HG03469 (cell line): ENCODE measurements around the gene ST6GALNAC5.
"Not testable (repeated sequence)": the region's sequence is repeated elsewhere in the genome, so short reads cannot be mapped to it uniquely, and the experiment has no call there.

Experiments
- ATAC-seq: cut with Tn5 transposase; IDR thresholded peaks from one replicate; pipeline ENCODE4 v1.9.1; 2021; ENCODE audit warnings: mild to moderate bottlenecking, moderate library complexity, moderate number of reproducible peaks; ENCODE audit not compliant: unreplicated experiment

ST6GALNAC5 gene

DNA sequence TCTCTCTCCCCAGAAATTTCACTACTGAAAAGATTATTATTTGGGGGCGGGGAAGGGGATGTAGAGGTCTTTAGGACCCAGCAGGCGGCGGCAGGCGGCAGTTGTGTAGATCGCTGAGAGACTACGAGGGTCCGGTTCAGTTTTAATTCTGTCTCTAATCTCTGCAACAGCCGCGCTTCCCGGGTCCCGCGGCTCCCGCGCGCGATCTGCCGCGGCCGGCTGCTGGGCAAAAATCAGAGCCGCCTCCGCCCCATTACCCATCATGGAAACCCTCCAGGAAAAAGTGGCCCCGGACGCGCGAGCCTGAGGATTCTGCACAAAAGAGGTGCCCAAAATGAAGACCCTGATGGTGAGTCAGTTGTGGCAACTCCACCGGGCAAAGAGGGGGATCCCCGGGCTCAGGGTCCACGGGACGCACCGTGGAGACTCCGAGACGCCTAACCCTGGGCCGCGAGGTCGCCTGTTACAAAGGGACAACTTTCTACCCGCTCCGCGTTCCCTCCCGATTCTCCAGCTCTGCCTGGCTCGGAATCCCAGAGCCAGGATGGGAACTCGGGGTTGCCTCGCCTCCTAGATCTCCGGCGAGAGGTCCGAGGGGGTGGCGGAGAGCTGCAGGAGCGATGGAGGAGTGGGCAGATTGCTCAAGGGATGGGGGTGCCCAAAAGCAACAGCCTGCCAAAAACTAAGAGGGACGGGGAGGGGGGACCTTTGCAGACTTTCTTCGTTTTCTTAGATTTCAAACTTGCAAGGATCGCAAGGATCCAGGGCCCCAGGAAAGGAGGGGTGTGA is at the start of gene ST6GALNAC5:
Gene ST6GALNAC5, plus strand, starts transcription at position 139 of the 789 bp plus-strand sequence.
- no peak for ATAC-seq

DNA sequence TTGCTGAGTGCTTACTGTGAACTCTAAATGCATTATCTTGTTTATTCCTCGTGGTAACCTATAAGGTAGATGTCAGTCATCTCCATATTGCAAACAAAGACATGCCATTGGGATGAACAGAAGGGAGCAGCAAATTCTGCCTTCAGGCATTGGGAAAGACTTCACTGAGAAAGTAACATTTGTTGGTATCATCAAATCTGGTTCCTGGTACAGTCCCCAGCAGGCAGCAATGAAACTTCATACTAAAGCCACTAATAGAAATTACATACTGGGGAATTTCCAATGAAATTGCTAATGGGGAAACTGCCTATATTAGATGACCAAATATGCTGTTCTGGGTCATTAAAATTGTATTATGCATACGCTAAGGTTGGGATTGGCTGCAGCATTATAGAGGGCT is 47.3 kb upstream of the ST6GALNAC5 start:
- ATAC-seq, result no peak

DNA sequence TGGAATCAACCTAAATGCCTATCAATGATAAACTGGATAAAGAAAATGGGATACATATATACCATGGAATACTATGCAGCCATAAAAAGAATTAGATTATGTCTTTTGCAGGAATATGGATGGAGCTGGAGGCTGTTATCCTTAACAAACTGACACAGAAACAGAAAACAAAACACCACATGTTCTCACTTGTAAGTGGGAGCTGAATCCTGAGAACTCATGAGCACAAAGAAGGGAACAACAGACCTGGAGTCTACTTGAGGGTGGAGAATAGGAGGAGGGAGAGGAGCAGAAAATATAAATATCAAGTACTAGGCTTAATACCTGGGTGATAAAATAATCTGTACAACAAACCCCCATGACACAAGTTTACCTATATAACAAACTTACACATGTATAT is 44.3 kb upstream of the ST6GALNAC5 start:
- ATAC-seq, result not testable (repeated sequence)

DNA sequence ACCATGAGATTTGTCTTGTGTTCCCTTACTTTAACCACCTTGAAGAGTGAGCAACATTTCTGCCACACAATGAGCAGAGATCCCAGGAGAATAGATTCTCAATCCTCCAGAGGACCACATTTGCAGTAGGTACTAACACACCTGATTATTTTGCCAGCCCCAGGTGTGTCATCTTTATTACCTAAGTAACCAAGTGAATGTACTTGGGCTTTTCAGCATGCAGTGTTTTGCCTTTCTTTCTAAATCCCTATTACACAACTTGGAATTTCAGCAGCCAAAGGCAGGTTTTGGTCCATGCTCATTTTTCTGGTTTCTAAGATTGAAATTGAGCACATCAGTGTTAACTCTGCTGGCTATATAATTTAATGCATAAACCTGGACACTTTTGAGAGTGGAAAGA is 43.2 kb upstream of the ST6GALNAC5 start:
- no peak for ATAC-seq

DNA sequence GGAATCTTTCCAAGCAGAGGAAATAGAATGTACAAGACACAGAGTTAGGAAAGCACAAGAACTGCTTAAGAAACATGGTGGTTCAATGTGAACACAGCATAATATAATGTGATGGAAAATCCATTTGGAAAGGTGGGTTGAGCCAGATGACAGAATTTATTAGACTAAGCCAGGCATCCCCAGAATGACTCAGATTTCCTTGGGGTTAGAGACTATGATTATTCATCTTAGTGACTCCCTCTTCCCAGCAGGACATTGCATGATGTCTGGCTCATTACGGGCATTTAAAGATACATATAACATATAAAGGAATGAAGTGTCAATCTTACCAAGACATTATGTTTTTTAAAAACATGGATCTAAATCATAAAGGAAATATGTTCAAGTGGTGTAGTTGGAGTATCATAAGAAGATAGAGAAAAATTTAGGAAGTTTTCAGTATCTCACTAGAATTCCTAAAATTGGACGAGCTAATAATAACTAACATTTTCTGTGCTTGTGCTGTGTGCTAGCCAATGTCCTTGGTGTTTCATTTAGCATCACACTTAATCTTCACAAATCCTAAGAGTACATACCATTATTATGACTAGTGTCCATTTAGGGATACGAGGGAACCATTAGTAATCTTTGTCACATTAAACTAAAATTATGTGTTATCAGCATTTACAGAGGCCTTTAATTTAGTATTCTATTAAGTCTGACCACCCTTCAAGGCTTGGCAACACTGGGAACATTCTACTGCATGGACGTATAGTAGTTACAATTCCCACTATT is 41.0 kb upstream of the ST6GALNAC5 start:
- no peak for ATAC-seq

DNA sequence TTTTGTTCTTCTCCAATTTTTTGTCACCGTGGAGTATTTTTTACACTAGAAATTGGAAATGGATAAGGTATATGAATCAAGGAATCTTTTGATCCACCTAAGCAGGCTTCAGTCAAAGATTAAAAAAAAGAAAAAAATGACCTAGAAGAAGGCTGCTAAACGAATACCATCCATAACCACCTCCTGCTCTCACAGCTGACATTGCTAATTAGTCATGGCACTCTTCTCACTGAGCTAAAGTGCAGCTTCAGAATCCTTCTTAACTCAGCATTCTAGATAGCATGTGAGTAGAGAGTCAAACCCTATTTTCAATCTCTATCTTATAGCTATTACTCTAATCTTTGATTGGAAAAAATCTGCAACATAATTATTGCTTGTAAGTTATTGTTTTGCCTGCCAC is 40.2 kb upstream of the ST6GALNAC5 start:
- ATAC-seq, result no peak

DNA sequence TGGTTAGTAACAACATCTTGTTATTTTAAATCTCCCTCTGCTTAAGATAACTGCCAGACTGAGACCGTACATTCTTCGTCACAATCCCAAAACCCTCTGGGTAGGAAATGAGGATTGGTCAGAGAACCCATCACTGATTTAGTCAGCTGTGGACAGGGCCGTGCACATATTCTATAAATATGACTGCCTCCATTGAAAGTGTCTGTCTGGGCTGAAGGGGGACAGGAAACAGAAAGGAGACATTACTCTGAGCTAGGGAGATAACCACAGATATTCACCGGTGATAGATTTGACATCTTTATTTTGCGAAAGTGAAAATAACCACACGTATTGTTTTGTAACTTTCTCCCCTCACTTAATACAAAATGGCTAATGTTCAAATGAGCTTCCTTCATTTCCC is 36.9 kb upstream of the ST6GALNAC5 start:
- ATAC-seq, result peak; percentile 79

DNA sequence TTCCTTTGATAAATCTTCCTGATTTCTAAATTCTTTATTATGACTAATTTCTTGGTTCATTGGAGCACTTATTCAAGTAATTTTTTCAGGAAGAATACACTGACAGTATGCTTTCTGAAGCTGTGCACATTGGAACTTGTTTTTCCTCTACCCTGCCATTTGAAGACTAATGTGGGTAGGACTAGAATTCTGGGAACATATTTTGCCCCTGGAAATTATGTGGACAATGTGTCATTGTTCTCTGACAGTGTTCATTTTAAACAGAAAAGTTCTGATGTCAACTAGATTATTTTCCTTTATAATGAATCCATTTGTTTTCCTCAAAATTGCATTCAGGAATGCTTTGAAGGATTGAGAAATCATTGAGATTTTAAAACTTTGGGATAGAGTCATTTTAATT is 34.8 kb upstream of the ST6GALNAC5 start:
- no peak for ATAC-seq

DNA sequence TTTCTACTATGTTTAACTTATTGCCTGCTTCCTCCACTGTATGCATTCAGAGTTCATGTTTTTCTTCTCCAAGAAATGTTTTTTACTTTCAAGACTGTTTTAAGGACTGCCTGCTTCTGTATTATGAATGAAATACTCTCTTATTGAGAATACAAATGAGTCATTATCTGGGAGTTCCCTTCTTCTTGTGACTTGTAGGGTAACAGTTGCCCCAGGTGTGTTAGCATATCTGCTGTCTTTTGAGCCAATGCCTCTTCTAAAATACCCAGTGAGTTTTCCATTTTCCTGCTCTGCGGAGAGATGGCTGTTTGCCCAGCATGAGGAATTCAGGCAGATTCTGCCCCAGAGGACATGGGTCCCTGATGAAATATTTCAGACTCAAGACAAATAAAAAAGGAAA is 34.1 kb upstream of the ST6GALNAC5 start:
- no peak for ATAC-seq

DNA sequence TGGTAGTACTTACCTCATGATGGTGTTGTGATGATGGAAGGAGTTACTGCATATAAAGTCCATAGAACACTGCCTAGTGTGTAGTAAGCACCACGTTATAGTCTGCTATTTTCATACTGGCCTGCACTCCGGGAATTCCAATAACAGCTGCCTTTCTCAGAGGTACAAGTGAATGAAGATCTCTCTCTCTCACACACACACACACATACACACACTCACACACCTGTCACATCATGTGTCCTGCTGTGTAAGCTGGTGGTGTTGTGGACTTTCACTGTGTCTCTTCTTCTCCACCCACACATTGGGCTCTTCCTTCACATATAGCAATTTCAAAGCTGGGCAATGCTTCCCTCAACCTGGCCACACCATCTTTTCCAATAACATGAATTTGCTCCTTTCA is 33.4 kb upstream of the ST6GALNAC5 start:
- ATAC-seq, result no peak

DNA sequence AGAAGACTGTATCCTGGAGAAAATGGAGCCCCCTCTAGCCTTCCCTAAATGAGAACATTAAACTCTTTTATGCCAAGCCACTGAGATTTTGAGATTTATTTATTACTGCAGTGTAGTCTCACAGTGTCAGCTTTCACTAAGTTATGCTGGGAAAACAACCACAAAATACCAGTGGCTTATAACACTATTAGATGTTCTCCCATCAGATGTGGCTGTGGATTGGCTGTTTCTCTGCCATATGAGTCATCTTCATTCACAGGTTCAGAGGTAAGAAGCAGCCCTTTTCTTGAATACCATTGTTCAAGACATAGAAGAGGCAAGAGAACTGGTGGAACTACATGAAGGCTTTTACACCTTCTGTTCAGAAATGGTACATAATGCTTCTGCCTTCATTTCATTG is 32.1 kb upstream of the ST6GALNAC5 start:
- ATAC-seq, result no peak

DNA sequence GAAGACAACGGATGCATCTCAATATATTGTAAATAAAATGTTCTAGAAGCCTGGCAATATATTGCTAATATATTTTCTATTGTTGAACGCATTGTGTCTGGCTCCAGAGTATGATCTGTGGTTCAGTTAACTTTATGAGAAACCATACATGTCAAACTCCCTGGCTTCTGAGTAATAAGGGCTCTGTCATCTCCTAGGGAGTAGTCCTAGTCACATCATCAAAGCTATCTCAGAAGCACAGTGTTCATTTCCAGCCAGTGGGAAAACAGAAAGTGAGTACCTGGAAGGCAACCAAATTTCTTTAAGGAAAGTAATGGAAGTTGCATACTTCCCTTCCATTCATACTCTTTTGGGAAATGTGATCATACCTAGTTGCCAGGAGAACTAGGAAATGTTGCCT is 27.0 kb upstream of the ST6GALNAC5 start:
- no peak for ATAC-seq

DNA sequence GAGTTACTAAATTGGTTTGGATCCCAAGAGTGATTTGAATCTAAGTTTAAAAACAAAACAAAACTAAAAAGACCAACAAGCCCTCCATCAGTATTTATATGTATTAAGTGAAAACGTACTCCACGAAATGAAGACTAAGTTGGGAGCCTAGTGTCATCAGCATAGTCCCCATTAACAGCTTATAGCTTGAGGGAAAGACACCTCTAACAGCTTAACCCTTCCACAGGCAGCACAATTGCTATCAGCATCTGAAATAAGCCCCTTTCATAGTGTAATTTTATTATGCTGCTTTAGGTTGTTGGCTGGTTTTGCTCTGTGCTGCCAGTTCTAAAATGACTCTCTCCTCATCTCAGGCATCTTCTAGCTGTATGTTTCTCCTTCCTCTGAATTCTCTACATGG is 25.8 kb upstream of the ST6GALNAC5 start:
- ATAC-seq, result no peak

DNA sequence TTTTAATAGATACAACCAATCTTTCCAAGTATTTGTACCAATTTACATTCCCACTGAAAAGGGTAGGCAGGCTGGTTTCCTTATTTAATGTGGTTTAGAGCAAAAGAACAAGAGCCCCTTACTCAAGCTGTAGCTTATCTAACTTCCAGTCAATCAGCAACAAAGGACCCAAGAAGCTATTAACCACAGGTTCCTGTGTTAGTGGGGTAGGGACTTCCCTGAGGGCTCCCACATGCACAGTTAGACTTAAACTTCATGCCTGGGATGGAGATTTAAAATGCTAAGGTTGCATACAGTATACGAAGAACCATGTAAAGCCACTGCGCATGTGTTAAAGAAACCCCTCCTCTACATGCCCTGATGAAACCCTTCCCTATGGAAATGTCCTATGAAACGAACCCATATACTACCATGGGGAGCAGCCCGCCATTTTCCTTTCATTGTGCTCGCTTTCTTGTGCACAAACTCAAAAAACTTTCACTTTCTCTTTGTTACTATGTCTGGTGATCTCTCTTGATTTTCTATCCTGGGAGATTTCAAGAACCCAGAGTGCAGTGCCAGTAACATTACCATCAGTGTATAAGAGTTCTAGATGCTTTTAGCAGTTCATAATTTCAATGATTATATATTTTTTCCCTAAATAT is 23.3 kb upstream of the ST6GALNAC5 start:
- ATAC-seq, result no peak

DNA sequence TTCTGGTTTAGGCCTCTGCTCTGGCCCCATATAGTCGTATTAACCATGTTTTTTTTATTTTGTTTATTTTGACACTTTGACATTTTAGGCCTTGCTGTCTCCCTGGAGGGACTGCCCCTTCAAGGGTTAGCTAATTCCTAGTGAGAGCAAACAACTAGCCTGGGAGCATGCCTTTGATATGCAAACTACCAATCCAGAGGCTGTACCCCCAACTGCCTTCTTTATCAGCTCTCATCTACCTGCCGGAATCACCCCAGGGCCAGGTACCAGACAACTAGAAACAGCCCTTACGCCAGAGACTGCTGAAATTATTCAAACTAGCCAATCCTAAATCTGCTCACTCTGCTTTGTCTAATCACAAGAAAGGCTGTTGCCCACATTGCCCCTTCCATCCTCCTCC is 13.0 kb upstream of the ST6GALNAC5 start:
- no peak for ATAC-seq

DNA sequence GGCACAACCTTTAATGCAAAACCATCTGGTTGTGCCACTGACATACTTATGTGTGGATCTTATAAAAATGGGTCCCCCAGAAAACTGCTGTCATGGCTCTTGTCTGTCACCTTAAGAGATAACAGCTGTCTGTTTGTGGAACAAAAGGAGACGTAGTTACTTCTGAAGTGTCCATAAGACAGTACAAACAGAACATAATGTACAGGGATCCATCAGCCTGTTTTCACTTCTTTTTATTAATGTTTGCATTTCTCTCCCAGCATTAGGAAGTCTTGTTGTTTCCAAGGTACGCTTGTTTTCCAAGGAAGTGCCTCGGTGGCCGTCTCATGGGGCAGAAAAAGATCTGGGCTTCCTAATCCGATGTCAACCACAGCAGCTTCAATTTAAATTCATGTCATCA is 11.2 kb upstream of the ST6GALNAC5 start:
- ATAC-seq, result no peak

DNA sequence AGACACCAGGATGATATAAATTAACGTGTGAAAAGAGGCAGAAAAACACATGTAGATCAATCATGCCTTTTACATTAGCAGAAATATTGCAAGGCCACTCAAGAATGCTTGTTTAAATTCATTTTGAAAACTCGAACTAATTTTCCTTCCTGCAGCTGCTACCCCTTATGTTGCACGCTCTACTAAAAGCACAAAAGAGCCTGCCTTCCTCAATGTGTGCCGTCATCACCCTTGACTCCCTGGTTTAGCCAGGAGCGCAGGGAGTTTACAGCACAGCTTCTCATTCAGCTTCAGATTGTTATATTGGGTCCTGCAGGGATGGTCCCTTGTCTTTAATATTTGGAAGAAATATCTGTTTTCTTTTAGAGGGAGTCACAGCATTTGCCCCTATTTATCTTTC is 10.1 kb upstream of the ST6GALNAC5 start:
- no peak for ATAC-seq

DNA sequence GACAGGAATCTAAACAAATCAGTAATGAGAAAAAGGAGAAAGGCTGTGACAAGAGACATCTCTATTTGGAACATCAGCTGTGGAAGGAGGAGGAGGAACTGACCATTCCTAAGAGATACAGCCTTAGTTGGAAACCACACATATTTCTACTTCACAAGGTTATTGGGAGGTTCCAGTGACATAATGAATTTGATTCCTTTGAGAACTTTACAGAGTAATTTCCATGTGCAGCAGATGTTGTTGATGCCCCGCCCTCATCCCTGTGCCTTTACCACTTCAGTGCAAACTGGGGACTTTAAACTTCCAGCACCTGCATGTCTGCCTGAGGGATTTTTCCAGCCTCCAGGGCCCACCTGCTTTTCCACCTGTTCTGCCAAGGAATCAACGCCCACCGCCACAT is 9.3 kb upstream of the ST6GALNAC5 start:
- ATAC-seq, result no peak

DNA sequence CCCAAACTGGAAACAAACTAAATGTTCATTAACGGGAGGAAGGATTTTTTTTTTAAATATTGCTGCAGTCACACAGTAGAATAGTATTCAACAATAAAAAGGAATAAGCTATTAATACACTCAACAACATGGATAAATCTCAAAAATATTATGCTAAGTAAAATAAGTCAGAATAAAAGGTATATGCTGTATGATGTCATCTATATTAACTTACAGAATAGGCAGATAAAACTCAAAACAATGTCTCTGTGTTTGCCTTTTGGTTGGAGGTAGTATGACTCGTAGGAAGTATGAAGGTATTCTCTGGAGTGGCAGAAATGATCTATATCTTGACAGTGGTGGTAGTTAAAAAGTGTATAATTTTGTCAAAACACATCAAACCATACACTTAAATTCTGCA is 6.1 kb upstream of the ST6GALNAC5 start:
- ATAC-seq, result no peak

DNA sequence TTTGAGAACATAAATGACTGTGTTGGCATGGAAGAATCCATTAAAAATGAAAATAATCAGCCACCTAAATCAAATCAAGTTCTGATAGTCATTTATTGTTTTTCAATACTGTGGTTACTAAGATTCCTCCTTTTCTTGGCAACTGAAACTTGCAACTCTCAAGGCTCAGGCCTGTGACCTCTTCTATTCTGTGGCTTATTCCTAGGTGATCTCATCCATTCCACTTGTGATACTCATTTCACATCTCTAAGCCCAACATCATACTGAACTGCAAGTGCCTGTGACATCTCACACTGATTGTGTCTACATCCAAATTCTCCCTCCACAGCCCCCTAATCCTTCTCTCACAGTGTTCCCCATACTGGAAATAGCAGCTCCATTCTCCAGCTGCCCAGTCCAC is 4.8 kb upstream of the ST6GALNAC5 start:
- no peak for ATAC-seq

DNA sequence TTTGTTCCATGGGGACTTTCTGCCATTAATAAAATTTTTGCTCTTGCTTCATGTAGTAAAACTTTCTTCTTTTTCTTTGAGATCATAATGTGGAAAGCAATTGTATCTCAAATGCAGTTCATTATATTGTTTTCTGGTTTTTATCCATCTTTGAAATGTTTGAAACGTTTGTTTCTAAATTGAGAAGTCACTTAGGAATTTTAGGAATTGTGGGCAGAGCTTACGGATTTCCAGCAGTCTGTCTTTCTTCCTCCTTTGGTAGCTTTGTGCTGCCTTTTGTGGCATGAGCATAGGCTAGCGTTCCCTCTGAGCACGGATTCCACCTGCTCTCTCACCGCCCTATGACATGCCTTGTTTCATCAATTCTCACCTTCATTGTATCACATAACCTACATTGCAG is 2.9 kb upstream of the ST6GALNAC5 start:
- no peak for ATAC-seq
